Measurements from ENCODE around the gene SNTG2. TPM values are rescaled to one million over a fixed set of nuclear protein-coding genes. Genes with fewer than 3 reads are reported as not detected.

Gene SNTG2
- total and polyA plus RNA-seq, 4 donors: not detected

- H3K9ac ChIP-seq (ENCODE audit: low read depth in 1 of 2, low read length in 2 of 2): no peak overlapping the region
- no peak overlapping the region for H3K4me3 ChIP-seq (ENCODE audit: low read depth in 1 of 3, low read length in 3 of 3)
- peaks cover 0 to 2% (median 1%) of the 10 kb centered on the region in 4 donors for H3K27me3 ChIP-seq (ENCODE audit: control insufficient read depth in 4 of 4, insufficient read depth in 4 of 4, low read length in 3 of 4)
- 84% methylated on average over 2 of the region's 2 CpGs for WGBS
- H3K4me1 ChIP-seq (ENCODE audit: control insufficient read depth in 4 of 4, insufficient read depth in 4 of 4, low read length in 3 of 4): no peaks in the 10 kb centered on the region
- TF ChIP-seq ATF3 (IDR thresholded peaks at IDR 0.05): no peak
- no peak for TF ChIP-seq TAF1 (conservative IDR thresholded peaks at IDR 0.05)
- no peak for TF ChIP-seq SP1 (IDR thresholded peaks at IDR 0.05)
- TF ChIP-seq GABPA (IDR thresholded peaks at IDR 0.05 in 1 of 2, conservative IDR thresholded peaks at IDR 0.05 in 1 of 2): no peak
- TF ChIP-seq MAX (IDR thresholded peaks at IDR 0.05): no peak
- TF ChIP-seq CTCF (IDR thresholded peaks at IDR 0.05; ENCODE audit: low read depth, low read length, missing input control): no peak
- no peak for TF ChIP-seq ZBTB33 (IDR thresholded peaks at IDR 0.05)
- TF ChIP-seq RXRA (IDR thresholded peaks at IDR 0.05): no peak
- H3K27ac ChIP-seq (ENCODE audit: low read depth in 1 of 2, low read length in 2 of 2): no peak overlapping the region
- peaks cover 0 to 6% (median 2%) of the 10 kb centered on the region in 4 donors for H3K9me3 ChIP-seq (ENCODE audit: control insufficient read depth in 4 of 4, low read length in 3 of 4)
- no peaks in the 10 kb centered on the region for H3K36me3 ChIP-seq (ENCODE audit: control insufficient read depth in 4 of 4, insufficient read depth in 3 of 4, low read depth in 1 of 4, low read length in 3 of 4)
- no peak for DNase-seq (ENCODE audit: low spot score)
Observed at GRCh38 chr2:1049691-1050090, 99.0 kb downstream of the SNTG2 start.

GRCh38 chr2:1051075-1051474, 100.4 kb downstream of the SNTG2 start:
- Histone ChIP-seq H3K4me1 (ENCODE audit: control insufficient read depth in 4 of 4, insufficient read depth in 4 of 4, low read length in 3 of 4) (no peaks in the 10 kb centered on the region), H3K36me3 (ENCODE audit: control insufficient read depth in 4 of 4, insufficient read depth in 3 of 4, low read depth in 1 of 4, low read length in 3 of 4) (no peaks in the 10 kb centered on the region), H3K9me3 (ENCODE audit: control insufficient read depth in 4 of 4, low read length in 3 of 4) (peaks cover 0 to 6% (median 2%) of the 10 kb centered on the region in 4 donors), H3K27ac (ENCODE audit: low read depth in 1 of 2, low read length in 2 of 2) (no peak overlapping the region), H3K4me3 (ENCODE audit: low read depth in 1 of 3, low read length in 3 of 3) (no peak overlapping the region), H3K9ac (ENCODE audit: low read depth in 1 of 2, low read length in 2 of 2) (no peak overlapping the region), H3K27me3 (ENCODE audit: control insufficient read depth in 4 of 4, insufficient read depth in 4 of 4, low read length in 3 of 4) (peaks cover 0 to 2% (median 1%) of the 10 kb centered on the region in 4 donors)
- DNase-seq (ENCODE audit: low spot score): no peak
- TF ChIP-seq YY1 (IDR thresholded peaks at IDR 0.05) (no peak), MAX (IDR thresholded peaks at IDR 0.05) (no peak), ZBTB33 (IDR thresholded peaks at IDR 0.05) (no peak), SP1 (IDR thresholded peaks at IDR 0.05) (no peak), FOXA1 (IDR thresholded peaks at IDR 0.05) (no peak), JUND (IDR thresholded peaks at IDR 0.05) (no peak), RAD21 (IDR thresholded peaks at IDR 0.05) (no peak), GABPA (IDR thresholded peaks at IDR 0.05 in 1 of 2, conservative IDR thresholded peaks at IDR 0.05 in 1 of 2) (no peak), CTCF (IDR thresholded peaks at IDR 0.05; ENCODE audit: low read depth, low read length, missing input control) (no peak), RXRA (IDR thresholded peaks at IDR 0.05) (no peak), NR2F2 (IDR thresholded peaks at IDR 0.05) (no peak), HNF4G (IDR thresholded peaks at IDR 0.05) (no peak), EGR1 (IDR thresholded peaks at IDR 0.05; ENCODE audit: low read depth in 2 of 2) (no peak)
- 46% methylated on average over 3 of the region's 3 CpGs for WGBS
